ENCODE results near the gene EIF4E2.

The EIF4E2 gene

DNA sequence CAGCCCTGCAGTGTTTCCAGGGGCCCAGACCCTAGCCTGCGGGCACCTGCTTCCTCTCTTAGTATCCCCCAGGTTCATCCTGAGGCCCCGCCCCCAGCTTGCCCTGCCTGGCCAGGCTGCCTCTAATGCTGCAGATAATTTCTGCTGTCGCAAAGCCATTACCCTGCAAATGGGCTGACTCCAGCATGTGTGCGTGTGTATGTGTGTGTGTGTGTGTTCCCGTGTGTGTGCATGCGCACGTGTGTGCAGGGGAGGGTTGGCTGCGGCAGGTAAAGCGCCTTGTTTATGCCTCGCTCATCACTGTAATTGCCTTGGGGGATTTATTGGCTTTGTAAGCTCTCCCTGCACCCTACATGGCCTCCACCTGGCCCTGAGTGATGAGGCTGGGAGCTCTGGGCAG, 37.9 kb upstream of the EIF4E2 start:
- ChIA-PET POLR2A (no interaction called here), CTCF (interaction anchor here (1.0 to 4.6 kb wide), 2 partner anchors 9 to 21 kb away, joined by 3 to 41 read pairs; partner anchors contain the start of gene PRSS56)
- no peak for DNase-seq (ENCODE audit: low read depth, low spot score)
- TF ChIP-seq, protein P1, sequence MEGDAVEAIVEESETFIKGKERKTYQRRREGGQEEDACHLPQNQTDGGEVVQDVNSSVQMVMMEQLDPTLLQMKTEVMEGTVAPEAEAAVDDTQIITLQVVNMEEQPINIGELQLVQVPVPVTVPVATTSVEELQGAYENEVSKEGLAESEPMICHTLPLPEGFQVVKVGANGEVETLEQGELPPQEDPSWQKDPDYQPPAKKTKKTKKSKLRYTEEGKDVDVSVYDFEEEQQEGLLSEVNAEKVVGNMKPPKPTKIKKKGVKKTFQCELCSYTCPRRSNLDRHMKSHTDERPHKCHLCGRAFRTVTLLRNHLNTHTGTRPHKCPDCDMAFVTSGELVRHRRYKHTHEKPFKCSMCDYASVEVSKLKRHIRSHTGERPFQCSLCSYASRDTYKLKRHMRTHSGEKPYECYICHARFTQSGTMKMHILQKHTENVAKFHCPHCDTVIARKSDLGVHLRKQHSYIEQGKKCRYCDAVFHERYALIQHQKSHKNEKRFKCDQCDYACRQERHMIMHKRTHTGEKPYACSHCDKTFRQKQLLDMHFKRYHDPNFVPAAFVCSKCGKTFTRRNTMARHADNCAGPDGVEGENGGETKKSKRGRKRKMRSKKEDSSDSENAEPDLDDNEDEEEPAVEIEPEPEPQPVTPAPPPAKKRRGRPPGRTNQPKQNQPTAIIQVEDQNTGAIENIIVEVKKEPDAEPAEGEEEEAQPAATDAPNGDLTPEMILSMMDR (IDR thresholded peaks at IDR 0.05; ENCODE audit: insufficient read depth, low read length, missing control alignments) = no peak
- no peak overlapping the region for H3K4me3 ChIP-seq (ENCODE audit: low read depth, low read length)

DNA sequence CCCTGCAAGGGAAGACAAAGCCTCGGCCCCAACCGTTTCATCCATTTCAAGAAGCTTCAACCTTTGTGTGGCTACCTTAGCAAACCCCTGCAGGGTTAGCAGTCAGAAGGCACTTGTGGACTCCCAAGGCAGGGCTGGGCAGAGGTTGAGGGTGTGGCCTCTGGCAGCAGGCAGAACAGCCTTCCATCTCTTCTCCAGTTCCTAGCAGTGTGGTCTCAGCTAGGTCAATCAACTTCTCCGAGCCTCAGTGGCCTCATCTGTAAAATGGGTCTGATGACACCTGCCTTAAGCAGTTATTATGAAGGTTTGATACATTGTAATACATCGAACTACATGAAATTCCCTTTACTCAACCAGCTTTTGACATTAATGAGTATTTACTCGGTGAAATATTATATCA, 37.1 kb upstream of the EIF4E2 start:
- no peak for DNase-seq (ENCODE audit: low read depth, low spot score)
- H3K4me3 ChIP-seq (ENCODE audit: low read depth, low read length) = no peak overlapping the region
- TF ChIP-seq, protein P1 (IDR thresholded peaks at IDR 0.05; ENCODE audit: insufficient read depth, low read length, missing control alignments) = no peak
- CTCF ChIA-PET = interaction anchor here (1.0 to 4.6 kb wide), 2 partner anchors 9 to 20 kb away, joined by 3 to 41 read pairs; partner anchors contain the start of gene PRSS56
- POLR2A ChIA-PET = no interaction called here

DNA sequence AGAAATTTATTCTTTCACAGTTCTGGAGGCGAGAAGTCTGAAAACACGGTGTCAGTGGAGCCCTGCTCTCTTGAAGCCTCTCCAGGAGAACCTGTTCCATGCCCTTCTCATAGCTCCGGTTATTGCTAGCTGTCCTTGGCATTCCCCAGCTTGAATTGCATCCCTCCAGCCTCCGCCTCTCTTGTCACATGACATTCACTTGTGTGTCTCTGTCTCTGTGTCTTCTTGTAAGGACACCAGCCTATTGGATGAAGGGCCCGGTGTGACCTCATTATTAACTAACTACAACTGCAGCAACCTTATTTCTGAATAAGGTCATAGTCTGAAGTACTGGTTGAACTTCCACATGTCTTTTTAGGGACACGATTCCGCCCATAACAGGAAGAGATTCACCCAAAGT, 34.9 kb upstream of the EIF4E2 start:
- H3K4me3 ChIP-seq (ENCODE audit: low read depth, low read length) = no peak overlapping the region
- TF ChIP-seq, protein P1 (IDR thresholded peaks at IDR 0.05; ENCODE audit: insufficient read depth, low read length, missing control alignments) = no peak
- DNase-seq (ENCODE audit: low read depth, low spot score) = no peak
- POLR2A ChIA-PET = no interaction called here
- CTCF ChIA-PET = interaction anchor here (1.2 kb wide), 1 partner anchor 9 kb away, joined by 6 read pairs; no protein-coding TSS in a partner anchor

DNA sequence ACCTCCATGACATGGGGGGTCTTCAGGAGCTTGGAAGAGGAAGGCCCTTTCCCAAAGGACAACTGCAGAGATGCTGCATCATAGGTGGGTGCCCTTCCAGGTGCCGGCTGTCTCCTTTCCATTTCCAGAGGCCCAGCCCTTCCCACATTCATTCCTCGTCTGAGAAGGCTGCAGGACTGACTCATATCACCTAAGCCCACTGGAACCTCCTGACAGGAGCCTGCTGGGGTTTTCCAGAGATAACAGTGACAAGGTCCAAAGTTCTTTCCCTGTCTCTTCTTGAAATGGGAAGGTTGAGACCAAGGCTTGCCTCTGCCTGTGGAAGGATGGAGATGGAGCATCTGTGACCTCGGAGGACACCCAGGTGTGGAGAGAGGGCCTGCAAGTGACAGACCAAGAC, 33.9 kb upstream of the EIF4E2 start:
- POLR2A ChIA-PET = no interaction called here
- H3K4me3 ChIP-seq (ENCODE audit: low read depth, low read length) = no peak overlapping the region
- CTCF ChIA-PET = no interaction called here
- DNase-seq (ENCODE audit: low read depth, low spot score) = no peak
- TF ChIP-seq, protein P1 (IDR thresholded peaks at IDR 0.05; ENCODE audit: insufficient read depth, low read length, missing control alignments) = no peak

DNA sequence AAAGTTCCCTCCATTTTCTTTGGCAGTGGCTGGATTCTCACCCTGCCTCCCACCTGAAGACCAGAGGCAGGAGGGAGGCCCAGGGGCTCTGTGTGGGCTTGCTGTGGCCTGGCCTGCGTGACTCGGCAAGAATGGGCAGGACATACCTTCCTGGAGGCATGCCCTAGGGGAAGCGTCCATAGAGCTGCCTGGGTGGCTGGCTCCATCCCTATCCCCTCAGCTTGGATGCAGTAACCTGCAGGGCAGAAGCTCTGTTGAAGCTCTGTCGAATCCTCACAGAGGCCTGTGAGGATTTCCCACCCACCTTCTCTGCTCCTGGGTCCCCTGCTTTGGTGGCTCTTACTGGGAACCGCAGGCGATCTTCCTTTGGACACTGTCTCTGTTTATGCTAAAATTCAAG, 31.6 kb upstream of the EIF4E2 start:
- H3K4me3 ChIP-seq (ENCODE audit: low read depth, low read length) = no peak overlapping the region
- TF ChIP-seq, protein P1 (IDR thresholded peaks at IDR 0.05; ENCODE audit: insufficient read depth, low read length, missing control alignments) = no peak
- ChIA-PET POLR2A (no interaction called here), CTCF (interaction anchor here (0.6 to 4.5 kb wide), 7 partner anchors 10 to 618 kb away, joined by 3 to 38 read pairs (median 3); no protein-coding TSS in a partner anchor)
- DNase-seq (ENCODE audit: low read depth, low spot score) = no peak

DNA sequence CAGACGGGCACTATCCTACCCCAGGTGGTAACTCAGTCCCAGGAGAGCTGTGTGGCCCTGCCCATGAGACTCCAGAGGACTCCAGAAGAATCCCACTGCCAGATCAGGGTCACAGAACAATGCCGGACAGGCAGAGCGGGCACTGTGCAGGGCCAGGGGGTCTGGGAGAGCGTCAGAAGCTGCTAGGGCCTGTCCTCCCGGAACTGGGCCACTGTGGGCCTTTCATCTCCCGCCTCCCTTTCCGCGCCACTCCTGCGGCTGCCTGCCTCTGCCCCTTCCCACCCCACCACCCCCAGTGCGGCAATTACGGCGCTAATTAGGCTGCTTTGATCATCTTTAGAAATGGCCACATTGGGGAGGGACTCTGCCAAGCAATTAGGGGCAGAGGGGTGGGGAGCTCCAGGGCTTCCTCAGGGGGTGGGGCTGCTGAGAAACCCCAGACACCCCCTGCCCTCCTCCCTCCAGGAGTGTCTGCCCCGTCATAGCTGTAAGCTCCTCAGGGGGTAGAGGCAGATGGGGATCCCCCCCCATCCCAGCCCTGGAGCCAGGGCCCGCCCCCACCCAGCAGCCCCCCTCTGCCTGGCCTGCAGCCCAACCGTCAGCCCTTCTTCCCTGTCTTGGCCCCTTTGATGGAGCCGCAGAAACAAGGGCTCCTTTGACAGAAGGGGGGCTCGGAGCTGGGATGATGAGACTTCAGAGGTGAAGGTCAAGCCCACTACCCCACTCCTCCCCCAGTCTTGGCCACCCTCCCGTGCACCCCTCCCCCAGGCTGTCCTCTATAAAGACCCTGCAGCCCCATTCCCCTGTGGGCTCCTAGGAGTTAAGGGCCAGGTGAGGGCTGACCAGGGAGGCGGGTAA, 30.7 kb upstream of the EIF4E2 start, which contains the start of gene PRSS56:
PRSS56 (plus strand) TSS at position 808 of the 858 bp plus-strand sequence. CDS start 211 bp downstream, outside the sequence.
- no peak within 1 kb of the TSS for H3K4me3 ChIP-seq (ENCODE audit: low read depth, low read length)
- no peak for DNase-seq (ENCODE audit: low read depth, low spot score)
- POLR2A ChIA-PET = no interaction called here
- TF ChIP-seq, protein P1 (IDR thresholded peaks at IDR 0.05; ENCODE audit: insufficient read depth, low read length, missing control alignments) = no peak
- CTCF ChIA-PET = interaction anchor here (0.7 to 5.5 kb wide), 13 partner anchors 8 to 667 kb away, joined by 3 to 41 read pairs (median 5); no protein-coding TSS in a partner anchor

Measured in AG04449 (cell line).